Measurements from ENCODE around the gene NEU2.
"Not testable (repeated sequence)": the region's sequence is repeated elsewhere in the genome, so short reads cannot be mapped to it uniquely, and the experiment has no call there.

NEU2 gene

GRCh38 chr2:233056961-233057605 lies 24.6 kb downstream of the NEU2 start:
- no peak for DNase-seq (ENCODE audit: low read depth)

GRCh38 chr2:233058717-233059546 lies 26.5 kb downstream of the NEU2 start:
- no peak for DNase-seq (ENCODE audit: low read depth)

GRCh38 chr2:233059547-233059796 lies 27.0 kb downstream of the NEU2 start:
- no peak for DNase-seq (ENCODE audit: low read depth)

GRCh38 chr2:233059797-233060500 lies 27.5 kb downstream of the NEU2 start, which contains the start of gene INPP5D:
INPP5D (plus strand) TSS chr2:233060342; CDS start chr2:233060479, 137 bp downstream.
- no peak for DNase-seq (ENCODE audit: low read depth)

GRCh38 chr2:233060501-233060979 lies 28.1 kb downstream of the NEU2 start:
- no peak for DNase-seq (ENCODE audit: low read depth)

GRCh38 chr2:233060980-233061590 lies 28.6 kb downstream of the NEU2 start:
- no peak for DNase-seq (ENCODE audit: low read depth)

- no peak for DNase-seq (ENCODE audit: low read depth)
Measured at GRCh38 chr2:233061591-233062450, 29.3 kb downstream of the NEU2 start.

- no peak for DNase-seq (ENCODE audit: low read depth)
Measured at GRCh38 chr2:233062451-233062850, 30.0 kb downstream of the NEU2 start.

- no peak for DNase-seq (ENCODE audit: low read depth)
Measured at GRCh38 chr2:233062946-233063268, 30.4 kb downstream of the NEU2 start.

- no peak for DNase-seq (ENCODE audit: low read depth)
Measured at GRCh38 chr2:233063269-233063975, 30.9 kb downstream of the NEU2 start.

- no peak for DNase-seq (ENCODE audit: low read depth)
Measured at GRCh38 chr2:233063976-233064411, 31.5 kb downstream of the NEU2 start.

GRCh38 chr2:233064530-233065199 lies 32.2 kb downstream of the NEU2 start:
- DNase-seq (ENCODE audit: low read depth), result no peak

- not testable (repeated sequence) for DNase-seq (ENCODE audit: low read depth)
Measured at GRCh38 chr2:233065200-233065589, 32.7 kb downstream of the NEU2 start.

- no peak for DNase-seq (ENCODE audit: low read depth)
Measured at GRCh38 chr2:233065954-233066470, 33.5 kb downstream of the NEU2 start.

- DNase-seq (ENCODE audit: low read depth), result no peak
Measured at GRCh38 chr2:233068762-233069418, 36.4 kb downstream of the NEU2 start.

GRCh38 chr2:233072838-233073237 lies 40.4 kb downstream of the NEU2 start:
- DNase-seq (ENCODE audit: low read depth), result no peak

GRCh38 chr2:233074106-233074505 lies 41.6 kb downstream of the NEU2 start:
- no peak for DNase-seq (ENCODE audit: low read depth)

- no peak for DNase-seq (ENCODE audit: low read depth)
Measured at GRCh38 chr2:233075141-233075965, 42.9 kb downstream of the NEU2 start.

GRCh38 chr2:233075966-233076339 lies 43.5 kb downstream of the NEU2 start:
- no peak for DNase-seq (ENCODE audit: low read depth)

All from GM04503 (cell line).